ENCODE measurements around the gene UCMA.

Gene UCMA

DNA sequence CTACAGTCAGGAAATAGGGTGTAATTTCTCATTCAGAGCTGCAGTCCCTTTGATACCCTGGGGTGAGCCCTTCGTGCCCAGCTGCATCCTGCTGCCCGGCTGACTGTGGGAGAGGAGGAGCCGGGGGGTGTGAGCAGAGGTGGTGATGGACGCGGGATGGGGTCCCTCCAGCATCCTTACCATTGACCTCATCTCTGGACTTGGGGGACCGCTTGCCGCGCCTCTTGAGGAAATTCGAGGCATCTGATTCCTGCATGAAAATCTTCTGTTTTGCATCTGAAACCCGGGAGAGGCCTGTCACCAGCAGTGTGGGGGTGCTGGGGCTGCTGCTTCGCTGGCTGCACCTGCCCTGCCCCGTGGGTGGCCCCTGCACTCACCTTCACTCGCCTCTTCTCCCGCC lies 816 bp downstream of the UCMA start:
- DNase-seq (ENCODE audit: low read depth), result no peak
- TF ChIP-seq, protein P1, sequence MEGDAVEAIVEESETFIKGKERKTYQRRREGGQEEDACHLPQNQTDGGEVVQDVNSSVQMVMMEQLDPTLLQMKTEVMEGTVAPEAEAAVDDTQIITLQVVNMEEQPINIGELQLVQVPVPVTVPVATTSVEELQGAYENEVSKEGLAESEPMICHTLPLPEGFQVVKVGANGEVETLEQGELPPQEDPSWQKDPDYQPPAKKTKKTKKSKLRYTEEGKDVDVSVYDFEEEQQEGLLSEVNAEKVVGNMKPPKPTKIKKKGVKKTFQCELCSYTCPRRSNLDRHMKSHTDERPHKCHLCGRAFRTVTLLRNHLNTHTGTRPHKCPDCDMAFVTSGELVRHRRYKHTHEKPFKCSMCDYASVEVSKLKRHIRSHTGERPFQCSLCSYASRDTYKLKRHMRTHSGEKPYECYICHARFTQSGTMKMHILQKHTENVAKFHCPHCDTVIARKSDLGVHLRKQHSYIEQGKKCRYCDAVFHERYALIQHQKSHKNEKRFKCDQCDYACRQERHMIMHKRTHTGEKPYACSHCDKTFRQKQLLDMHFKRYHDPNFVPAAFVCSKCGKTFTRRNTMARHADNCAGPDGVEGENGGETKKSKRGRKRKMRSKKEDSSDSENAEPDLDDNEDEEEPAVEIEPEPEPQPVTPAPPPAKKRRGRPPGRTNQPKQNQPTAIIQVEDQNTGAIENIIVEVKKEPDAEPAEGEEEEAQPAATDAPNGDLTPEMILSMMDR (conservative IDR thresholded peaks at IDR 0.05; ENCODE audit: control insufficient read depth, insufficient read depth, low read depth, low read length), result no peak
- no peak overlapping the region for H3K4me3 ChIP-seq (ENCODE audit: control insufficient read depth, low read depth, low read length)

DNA sequence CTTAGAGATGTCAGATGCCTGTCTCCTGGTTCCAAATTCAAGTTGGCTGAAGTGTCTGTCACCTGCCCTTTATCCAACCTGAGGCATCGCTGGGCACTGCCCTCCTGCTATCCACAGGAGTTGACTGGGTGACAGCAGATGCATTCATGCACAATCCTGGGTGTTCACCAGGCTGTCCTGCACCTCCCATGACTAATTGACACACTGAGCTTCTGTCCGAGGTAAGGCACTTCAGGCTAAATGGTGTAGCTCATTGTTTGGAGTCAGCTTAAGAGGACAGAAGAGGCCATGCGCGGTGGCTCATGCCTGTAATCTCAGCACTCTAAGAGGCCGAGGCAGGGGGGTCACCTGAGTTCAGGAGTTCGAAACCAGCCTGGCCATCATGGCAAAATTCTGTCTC lies 2.4 kb downstream of the UCMA start:
- TF ChIP-seq, protein P1 (conservative IDR thresholded peaks at IDR 0.05; ENCODE audit: control insufficient read depth, insufficient read depth, low read depth, low read length), result no peak
- no peak for DNase-seq (ENCODE audit: low read depth)
- H3K4me3 ChIP-seq (ENCODE audit: control insufficient read depth, low read depth, low read length), result no peak overlapping the region

DNA sequence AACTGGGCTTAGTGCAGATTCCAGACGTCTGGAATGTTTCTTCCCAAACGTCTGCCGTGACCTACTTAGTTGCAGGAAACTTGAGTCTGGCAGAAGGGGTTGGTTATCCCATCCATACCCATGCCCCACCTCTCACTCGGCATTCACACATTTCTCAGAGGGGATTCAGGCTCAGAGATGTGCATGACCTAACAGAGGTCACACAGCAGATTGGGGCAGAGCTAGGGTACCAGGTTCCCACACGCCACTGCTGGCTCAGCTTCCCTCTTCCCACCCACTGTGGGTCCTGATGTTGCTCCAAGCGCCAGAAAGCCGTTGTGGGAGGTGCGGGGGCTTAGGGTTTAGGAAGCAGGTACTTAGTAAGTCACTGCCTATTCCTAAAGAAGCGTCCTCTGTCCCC lies 3.0 kb downstream of the UCMA start:
- TF ChIP-seq, protein P1 (conservative IDR thresholded peaks at IDR 0.05; ENCODE audit: control insufficient read depth, insufficient read depth, low read depth, low read length), result no peak
- DNase-seq (ENCODE audit: low read depth), result no peak
- H3K4me3 ChIP-seq (ENCODE audit: control insufficient read depth, low read depth, low read length), result no peak overlapping the region

DNA sequence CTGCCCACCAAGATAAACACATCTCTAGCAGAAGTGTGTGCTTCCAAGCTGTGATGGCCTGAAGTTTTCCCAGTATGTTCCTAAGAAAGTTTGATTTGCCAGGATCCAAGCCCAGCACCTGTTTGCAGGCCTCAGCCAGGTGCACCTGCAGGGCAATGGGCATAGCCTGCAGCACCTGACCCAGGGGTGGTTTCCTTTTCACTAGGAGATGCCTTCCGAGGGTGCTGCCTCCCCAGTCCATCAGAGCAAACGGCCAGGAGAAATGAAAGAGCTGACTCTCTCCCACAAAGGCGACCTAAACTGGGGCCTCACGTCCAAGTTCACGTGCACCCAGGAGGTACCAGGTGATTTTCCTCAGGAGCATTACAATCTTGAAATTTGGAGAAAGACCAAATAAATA lies 7.1 kb downstream of the UCMA start:
- TF ChIP-seq, protein P1 (conservative IDR thresholded peaks at IDR 0.05; ENCODE audit: control insufficient read depth, insufficient read depth, low read depth, low read length), result no peak

GRCh38 chr10:13225601-13226000 lies 8.6 kb downstream of the UCMA start:
- TF ChIP-seq, protein P1 (conservative IDR thresholded peaks at IDR 0.05; ENCODE audit: control insufficient read depth, insufficient read depth, low read depth, low read length), result no peak
- no peak overlapping the region for H3K4me3 ChIP-seq (ENCODE audit: control insufficient read depth, low read depth, low read length)
- no peak for DNase-seq (ENCODE audit: low read depth)

More for the DNA sequence above, 7.1 kb downstream of the UCMA start:
- no peak overlapping the region for H3K4me3 ChIP-seq (ENCODE audit: control insufficient read depth, low read depth, low read length)
- no peak for DNase-seq (ENCODE audit: low read depth)

DNA sequence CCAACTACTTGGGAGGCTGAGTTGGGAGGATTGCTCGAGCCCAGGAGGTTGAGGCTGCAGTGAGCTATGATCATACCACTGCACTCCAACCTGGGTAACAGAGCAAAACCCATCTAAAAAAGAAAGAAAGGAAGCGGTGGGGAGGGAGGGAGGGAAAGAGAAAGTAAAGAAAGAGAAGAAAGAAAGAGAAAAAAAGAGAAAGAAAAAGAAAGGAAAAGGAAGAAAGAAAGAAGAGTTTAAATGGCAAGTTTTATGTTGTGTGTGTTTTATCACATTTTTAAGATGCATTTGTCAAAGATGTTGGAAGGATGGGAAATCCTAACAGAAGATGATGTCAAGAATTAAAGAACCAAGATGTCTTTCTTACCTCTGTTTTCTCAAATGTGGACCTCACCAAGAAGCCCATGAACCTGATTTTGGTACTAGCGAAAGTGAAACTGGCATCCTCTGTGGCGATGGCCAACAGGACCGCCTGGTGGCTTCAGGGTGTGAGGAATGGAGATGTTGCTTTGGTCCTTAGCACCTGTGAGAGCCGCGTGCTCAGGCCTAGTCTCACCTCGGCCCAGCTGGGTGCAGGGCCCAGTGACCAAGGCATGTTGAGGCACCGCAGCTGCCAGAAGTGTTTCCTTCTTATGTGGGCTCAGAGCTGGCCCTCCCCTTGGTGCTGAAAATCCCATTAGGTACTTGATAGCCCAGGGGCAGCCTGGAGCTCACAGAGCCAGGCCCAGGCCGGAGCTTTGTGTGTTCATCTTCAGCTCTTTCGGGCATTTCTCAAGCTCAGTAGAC lies 9.8 kb downstream of the UCMA start:
- TF ChIP-seq, protein P1 (conservative IDR thresholded peaks at IDR 0.05; ENCODE audit: control insufficient read depth, insufficient read depth, low read depth, low read length), result no peak
- H3K4me3 ChIP-seq (ENCODE audit: control insufficient read depth, low read depth, low read length), result no peak overlapping the region
- no peak for DNase-seq (ENCODE audit: low read depth)

Data from fibroblast of mammary gland (primary cell).